HuH-7.5 (cell line): Measurements from ENCODE around the gene PSMB5.

ENCODE experiments used
- DNase-seq: peaks from one replicate; pipeline ENCODE4 v3.0.0; 2011; ENCODE audit warnings: low spot score

The PSMB5 gene

GRCh38 chr14:23034498-23035302 lies at the start of gene PSMB5:
TSS of gene PSMB5 (minus strand) at chr14:23034900. CDS start at chr14:23034881, 19 bp downstream.
- peak; percentile 96 for DNase-seq

- no peak for DNase-seq
These were observed 45.8 kb upstream of the PSMB5 start for GRCh38 chr14:23080474-23080873.

- DNase-seq = no peak
These were observed 45.0 kb upstream of the PSMB5 start for GRCh38 chr14:23079716-23080115.

- no peak for DNase-seq
These were observed 44.0 kb upstream of the PSMB5 start for GRCh38 chr14:23078692-23079116.

GRCh38 chr14:23077962-23078361 lies 43.3 kb upstream of the PSMB5 start:
- DNase-seq = no peak

GRCh38 chr14:23076785-23077408 lies 42.2 kb upstream of the PSMB5 start:
- DNase-seq = no peak

- DNase-seq = no peak
These were observed 40.2 kb upstream of the PSMB5 start for GRCh38 chr14:23074906-23075305.

GRCh38 chr14:23071921-23072539 lies 37.3 kb upstream of the PSMB5 start:
- DNase-seq = no peak

- peak; percentile 81 for DNase-seq
These were observed 36.7 kb upstream of the PSMB5 start for GRCh38 chr14:23071244-23071920.

GRCh38 chr14:23070262-23071129 lies 35.8 kb upstream of the PSMB5 start:
- no peak for DNase-seq

GRCh38 chr14:23069413-23069806 lies 34.7 kb upstream of the PSMB5 start:
- DNase-seq = no peak

- peak; percentile 86 for DNase-seq
These were observed 34.2 kb upstream of the PSMB5 start for GRCh38 chr14:23068789-23069412.

GRCh38 chr14:23067847-23068788 lies 33.4 kb upstream of the PSMB5 start:
- no peak for DNase-seq

GRCh38 chr14:23066855-23067744 lies 32.4 kb upstream of the PSMB5 start:
- no peak for DNase-seq

GRCh38 chr14:23066368-23066767 lies 31.7 kb upstream of the PSMB5 start:
- no peak for DNase-seq

- DNase-seq = no peak
These were observed 28.9 kb upstream of the PSMB5 start for GRCh38 chr14:23063601-23064000.

- peak; percentile 82 for DNase-seq
These were observed 27.3 kb upstream of the PSMB5 start for GRCh38 chr14:23062002-23062401.

GRCh38 chr14:23060536-23061260 lies 26.0 kb upstream of the PSMB5 start:
- DNase-seq = no peak
